CD14-positive monocyte (primary cell): ENCODE data around the gene SPIB. TPM values are rescaled to one million over a fixed set of nuclear protein-coding genes. Genes with fewer than 3 reads are reported as not detected.

Source experiments
- DNase-seq, 3 donors: peaks; one replicate each; pipeline ENCODE4 v3.0.0-alpha.2; 2011 to 2022
- H2AFZ ChIP-seq: 2 replicates; pipeline ENCODE4 v1.6.0; 2012; ENCODE audit warnings: mild to moderate bottlenecking, low read depth, low read length, inconsistent platforms; ENCODE audit not compliant: insufficient read depth, poor library complexity, severe bottlenecking
- H3K27ac ChIP-seq, 2 donors: 1 replicate in 1 of 2; 2 replicates in 1 of 2; pipeline ENCODE4 v1.5.1; 2012 to 2013; ENCODE audit warnings: low read length in 2 of 2, control low read depth in 1 of 2, inconsistent platforms in 1 of 2, low read depth in 1 of 2, mild to moderate bottlenecking in 1 of 2
- H3K27me3 ChIP-seq, 2 donors: one replicate each; pipeline versions ENCODE4 v1.6.0 to v1.6.1; 2011 to 2013; ENCODE audit warnings: low read length in 2 of 2; ENCODE audit not compliant: control insufficient read depth in 2 of 2, insufficient read depth in 2 of 2
- H3K36me3 ChIP-seq, 2 donors: replicated peaks in 1 of 2; 1 replicate in 1 of 2; 2 replicates in 1 of 2; pipeline versions ENCODE4 v1.5.1 to v1.6.1; 2012 to 2013; ENCODE audit warnings: low read length in 2 of 2, control low read depth in 1 of 2, inconsistent platforms in 1 of 2, mild to moderate bottlenecking in 1 of 2; ENCODE audit not compliant: insufficient read depth in 2 of 2, control insufficient read depth in 1 of 2
- H3K4me1 ChIP-seq, 2 donors: 1 replicate in 1 of 2; 2 replicates in 1 of 2; pipeline versions ENCODE4 v1.5.1 to v1.6.1; 2012 to 2013; ENCODE audit warnings: low read length in 2 of 2, control low read depth in 1 of 2, inconsistent platforms in 1 of 2, mild to moderate bottlenecking in 1 of 2, moderate library complexity in 1 of 2; ENCODE audit not compliant: insufficient read depth in 2 of 2, control insufficient read depth in 1 of 2
- H3K4me2 ChIP-seq: replicated peaks from 2 replicates; pipeline ENCODE3; 2012; ENCODE audit warnings: low read length, moderate library complexity, mild to moderate bottlenecking; ENCODE audit not compliant: poor library complexity, severe bottlenecking; ENCODE audit errors: extremely low read depth
- H3K4me3 ChIP-seq, 3 experiments: fragments of 200-600 bp in 1 of 3; sonication (generic) in 1 of 3; replicated peaks in 1 of 3; 1 replicate in 2 of 3; 2 replicates in 1 of 3; pipeline ENCODE4 v1.5.1; 2011 to 2013; ENCODE audit warnings: low read length in 3 of 3, mild to moderate bottlenecking in 3 of 3, control low read depth in 2 of 3, low read depth in 2 of 3, inconsistent platforms in 1 of 3, moderate library complexity in 1 of 3
- H3K79me2 ChIP-seq: 2 replicates; pipeline ENCODE4 v1.6.0; 2012; ENCODE audit warnings: mild to moderate bottlenecking, control low read depth, inconsistent platforms, low read length, moderate library complexity; ENCODE audit not compliant: insufficient read depth
- H3K9ac ChIP-seq: 2 replicates; pipeline ENCODE4 v1.6.0; 2017; ENCODE audit warnings: low read length, mild to moderate bottlenecking; ENCODE audit not compliant: insufficient read depth, poor library complexity, severe bottlenecking
- H3K9me3 ChIP-seq, 2 donors: replicated peaks in 1 of 2; 1 replicate in 1 of 2; 2 replicates in 1 of 2; pipeline versions ENCODE4 v1.5.1 to v1.6.1; 2012 to 2013; ENCODE audit warnings: low read length in 2 of 2, control low read depth in 1 of 2; ENCODE audit not compliant: control insufficient read depth in 1 of 2, insufficient read depth in 1 of 2
- H4K20me1 ChIP-seq: 2 replicates; pipeline ENCODE4 v1.6.0; 2012; ENCODE audit warnings: mild to moderate bottlenecking, low read length, control low read depth, moderate library complexity; ENCODE audit not compliant: insufficient read depth
- H3K27ac Mint-ChIP-seq, 7 donors: one replicate each; pipeline ENCODE4 v1.8.0; 2020; ENCODE audit warnings: mild to moderate bottlenecking in 7 of 7, mixed read lengths in 7 of 7, moderate library complexity in 6 of 7, inconsistent platforms in 2 of 7
- H3K27me3 Mint-ChIP-seq, 3 donors: one replicate each; pipeline ENCODE4 v1.8.0; 2021 to 2022; ENCODE audit warnings: low read depth in 3 of 3, mild to moderate bottlenecking in 3 of 3, mixed read lengths in 3 of 3, moderate library complexity in 3 of 3, inconsistent platforms in 1 of 3
- H3K36me3 Mint-ChIP-seq, 2 donors: one replicate each; pipeline ENCODE4 v1.8.0; 2020; ENCODE audit warnings: mixed read lengths in 2 of 2, inconsistent platforms in 1 of 2, mild to moderate bottlenecking in 1 of 2
- H3K4me1 Mint-ChIP-seq: one replicate; pipeline ENCODE4 v1.8.0; 2020; ENCODE audit warnings: mild to moderate bottlenecking, mixed read lengths
- H3K4me3 Mint-ChIP-seq, 2 donors: one replicate each; pipeline ENCODE4 v1.8.0; 2020; ENCODE audit warnings: mild to moderate bottlenecking in 2 of 2, mixed read lengths in 2 of 2, moderate library complexity in 1 of 2
- H3K9me3 Mint-ChIP-seq, 7 donors: one replicate each; pipeline ENCODE4 v1.8.0; 2020 to 2022; ENCODE audit warnings: mixed read lengths in 7 of 7, mild to moderate bottlenecking in 6 of 7, moderate library complexity in 6 of 7, inconsistent platforms in 2 of 7
- WGBS: methylation state at CpG from one replicate; pipeline ENCODE4 v1.1.5; 2013; ENCODE audit warnings: missing lambda C conversion rate; ENCODE audit not compliant: insufficient coverage; 5-methylcytosine and 5-hydroxymethylcytosine counted together
- intact Hi-C, 2 donors: fragments of 100-400 bp; cut with micrococcal nuclease; formaldehyde crosslinking; loops; one replicate each; pipeline versions ENCODE4 v1.15.0 to v1.15.1; 2023
- polyA plus RNA-seq, 3 donors: library from polyadenylated mRNA; depleted of rRNA in 1 of 3; unstranded in 2 of 3; stranded (reverse) in 1 of 3; fragments of 300-500 nt in 2 of 3; fragments of >200 nt in 1 of 3; fragmentation: Illumina TruSeq in 2 of 3; gene quantifications; 1 replicate in 2 of 3; 2 replicates in 1 of 3; pipeline ENCODE4 v1.2.3, GENCODE V29; 2012 to 2021
- TF ChIP-seq, protein P1 (sequence below): fragments of 200-600 bp; IDR thresholded peaks from one replicate; pipeline ENCODE4 v1.8.0; 2022; ENCODE audit warnings: antibody characterized with exemption, mild to moderate bottlenecking

The SPIB gene
- polyA plus RNA-seq, 3 donors: 0.16 to 2.3 (median 0.34) TPM

DNA sequence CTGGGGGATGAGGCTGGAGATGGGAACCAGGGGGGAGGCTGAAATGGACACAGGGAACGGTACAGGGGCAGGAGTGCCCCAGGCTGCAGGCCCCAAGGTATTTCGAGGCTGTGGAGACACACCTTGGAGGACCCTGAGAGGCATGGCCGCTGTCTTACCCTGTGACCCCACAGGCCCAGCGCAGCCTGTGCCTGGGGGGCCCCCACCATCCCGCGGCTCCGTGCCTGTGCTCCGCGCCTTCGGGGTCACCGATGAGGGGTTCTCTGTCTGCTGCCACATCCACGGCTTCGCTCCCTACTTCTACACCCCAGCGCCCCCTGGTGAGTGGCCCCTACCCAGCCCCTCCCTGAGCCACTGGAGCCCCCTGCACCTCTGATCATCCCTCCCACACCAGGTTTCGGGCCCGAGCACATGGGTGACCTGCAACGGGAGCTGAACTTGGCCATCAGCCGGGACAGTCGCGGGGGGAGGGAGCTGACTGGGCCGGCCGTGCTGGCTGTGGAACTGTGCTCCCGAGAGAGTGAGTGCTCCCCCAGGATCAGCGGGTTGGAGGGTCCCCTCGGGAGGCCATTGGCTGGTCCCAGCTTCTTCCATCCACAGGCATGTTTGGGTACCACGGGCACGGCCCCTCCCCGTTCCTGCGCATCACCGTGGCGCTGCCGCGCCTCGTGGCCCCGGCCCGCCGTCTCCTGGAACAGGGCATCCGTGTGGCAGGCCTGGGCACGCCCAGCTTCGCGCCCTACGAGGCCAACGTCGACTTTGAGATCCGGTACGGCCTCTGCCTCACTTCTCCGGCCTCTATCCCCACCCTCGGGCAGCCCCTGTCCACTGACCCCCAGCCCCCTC, 16.9 kb upstream of the SPIB start:
- 94% methylated on average over 40 of the region's 48 CpGs for WGBS
- no peak overlapping the region for H3K4me3 Mint-ChIP-seq
- DNase-seq: peak in 1 of 3 donors; percentile 4
- no peaks in the 10 kb centered on the region for H3K4me1 ChIP-seq
- intact Hi-C loops: no loop called here
- H3K27ac Mint-ChIP-seq: peak overlapping the region in 1 of 7 donors; percentile 20
- no peaks in the 10 kb centered on the region for H4K20me1 ChIP-seq
- H3K27ac ChIP-seq: no peak overlapping the region
- H3K36me3 Mint-ChIP-seq: peaks cover 35 to 63% of the 10 kb centered on the region in 2 donors
- TF ChIP-seq, protein P1, sequence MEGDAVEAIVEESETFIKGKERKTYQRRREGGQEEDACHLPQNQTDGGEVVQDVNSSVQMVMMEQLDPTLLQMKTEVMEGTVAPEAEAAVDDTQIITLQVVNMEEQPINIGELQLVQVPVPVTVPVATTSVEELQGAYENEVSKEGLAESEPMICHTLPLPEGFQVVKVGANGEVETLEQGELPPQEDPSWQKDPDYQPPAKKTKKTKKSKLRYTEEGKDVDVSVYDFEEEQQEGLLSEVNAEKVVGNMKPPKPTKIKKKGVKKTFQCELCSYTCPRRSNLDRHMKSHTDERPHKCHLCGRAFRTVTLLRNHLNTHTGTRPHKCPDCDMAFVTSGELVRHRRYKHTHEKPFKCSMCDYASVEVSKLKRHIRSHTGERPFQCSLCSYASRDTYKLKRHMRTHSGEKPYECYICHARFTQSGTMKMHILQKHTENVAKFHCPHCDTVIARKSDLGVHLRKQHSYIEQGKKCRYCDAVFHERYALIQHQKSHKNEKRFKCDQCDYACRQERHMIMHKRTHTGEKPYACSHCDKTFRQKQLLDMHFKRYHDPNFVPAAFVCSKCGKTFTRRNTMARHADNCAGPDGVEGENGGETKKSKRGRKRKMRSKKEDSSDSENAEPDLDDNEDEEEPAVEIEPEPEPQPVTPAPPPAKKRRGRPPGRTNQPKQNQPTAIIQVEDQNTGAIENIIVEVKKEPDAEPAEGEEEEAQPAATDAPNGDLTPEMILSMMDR: no peak
- H3K9me3 ChIP-seq: no peaks in the 10 kb centered on the region
- no peaks in the 10 kb centered on the region for H3K4me1 Mint-ChIP-seq
- no peak overlapping the region for H2AFZ ChIP-seq
- H3K27me3 Mint-ChIP-seq: peaks cover 0 to 5% (median 1%) of the 10 kb centered on the region in 3 donors
- no peaks in the 10 kb centered on the region for H3K27me3 ChIP-seq
- H3K4me2 ChIP-seq: no peak overlapping the region
- peaks cover 6% of the 10 kb centered on the region for H3K79me2 ChIP-seq
- peaks cover 32 to 46% of the 10 kb centered on the region in 2 donors for H3K36me3 ChIP-seq
- peaks cover 0 to 2% (median 0%) of the 10 kb centered on the region in 7 donors for H3K9me3 Mint-ChIP-seq
- H3K4me3 ChIP-seq: no peak overlapping the region
- H3K9ac ChIP-seq: no peak overlapping the region

DNA sequence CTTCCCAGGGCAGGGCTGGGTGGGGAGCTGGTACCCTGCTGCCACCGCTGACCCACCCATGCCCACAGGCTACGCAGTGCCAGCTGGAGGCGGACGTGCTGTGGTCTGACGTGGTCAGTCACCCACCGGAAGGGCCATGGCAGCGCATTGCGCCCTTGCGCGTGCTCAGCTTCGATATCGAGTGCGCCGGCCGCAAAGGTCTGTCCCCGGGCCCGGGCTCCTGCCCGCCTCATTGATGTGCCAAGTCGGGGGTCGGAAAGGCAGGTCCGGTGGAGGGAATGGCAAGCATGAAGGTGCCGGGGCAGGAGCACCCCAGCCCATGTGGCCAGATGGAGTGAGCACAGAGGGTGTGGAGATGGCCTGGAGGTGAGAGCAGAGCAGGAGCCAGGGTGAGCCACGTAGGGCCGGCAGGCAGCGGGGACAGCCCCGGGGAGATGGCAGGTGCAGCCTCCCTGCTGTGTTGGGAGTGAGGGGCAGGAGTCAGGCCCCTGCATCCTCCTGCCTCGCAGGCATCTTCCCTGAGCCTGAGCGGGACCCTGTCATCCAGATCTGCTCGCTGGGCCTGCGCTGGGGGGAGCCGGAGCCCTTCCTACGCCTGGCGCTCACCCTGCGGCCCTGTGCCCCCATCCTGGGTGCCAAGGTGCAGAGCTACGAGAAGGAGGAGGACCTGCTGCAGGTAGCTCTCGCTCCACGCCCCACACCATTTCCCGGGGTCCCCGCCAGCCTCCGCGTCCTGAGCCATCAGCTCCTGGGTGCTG, 16.0 kb upstream of the SPIB start:
- Mint-ChIP-seq H3K4me1 (no peaks in the 10 kb centered on the region), H3K9me3 (peaks cover 0 to 2% (median 0%) of the 10 kb centered on the region in 7 donors), H3K4me3 (no peak overlapping the region), H3K27ac (no peak overlapping the region), H3K36me3 (peaks cover 39 to 68% of the 10 kb centered on the region in 2 donors), H3K27me3 (peaks cover 0 to 5% (median 1%) of the 10 kb centered on the region in 3 donors)
- no peaks in the 10 kb centered on the region for H3K27me3 ChIP-seq
- DNase-seq: no peak
- intact Hi-C loops: no loop called here
- TF ChIP-seq, protein P1: no peak
- peaks cover 35 to 51% of the 10 kb centered on the region in 2 donors for H3K36me3 ChIP-seq
- peaks cover 6% of the 10 kb centered on the region for H3K79me2 ChIP-seq
- H3K4me1 ChIP-seq: no peaks in the 10 kb centered on the region
- no peak overlapping the region for H2AFZ ChIP-seq
- no peaks in the 10 kb centered on the region for H4K20me1 ChIP-seq
- no peak overlapping the region for H3K4me2 ChIP-seq
- H3K4me3 ChIP-seq: no peak overlapping the region
- H3K9me3 ChIP-seq: no peaks in the 10 kb centered on the region
- H3K27ac ChIP-seq: no peak overlapping the region
- 97% methylated on average over 34 of the region's 41 CpGs for WGBS
- H3K9ac ChIP-seq: no peak overlapping the region
